GM19468 (cell line): ENCODE measurements around the gene B3GAT3.
"Not testable (repeated sequence)": the region's sequence is repeated elsewhere in the genome, so short reads cannot be mapped to it uniquely, and the experiment has no call there.

ENCODE experiments used
- ATAC-seq: cut with Tn5 transposase; IDR thresholded peaks from one replicate; pipeline ENCODE4 v1.9.1; 2021; ENCODE audit warnings: mild to moderate bottlenecking, moderate library complexity, moderate number of reproducible peaks; ENCODE audit not compliant: unreplicated experiment; ENCODE audit errors: extremely low read depth

B3GAT3 gene

GRCh38 chr11:62646825-62647608 lies 25.2 kb upstream of the B3GAT3 start:
- no peak for ATAC-seq

GRCh38 chr11:62645946-62646824 lies 24.4 kb upstream of the B3GAT3 start, which contains the start of gene GANAB:
GANAB (minus strand) TSS chr11:62646613; CDS start chr11:62646599, 14 bp downstream.
- no peak for ATAC-seq

DNA sequence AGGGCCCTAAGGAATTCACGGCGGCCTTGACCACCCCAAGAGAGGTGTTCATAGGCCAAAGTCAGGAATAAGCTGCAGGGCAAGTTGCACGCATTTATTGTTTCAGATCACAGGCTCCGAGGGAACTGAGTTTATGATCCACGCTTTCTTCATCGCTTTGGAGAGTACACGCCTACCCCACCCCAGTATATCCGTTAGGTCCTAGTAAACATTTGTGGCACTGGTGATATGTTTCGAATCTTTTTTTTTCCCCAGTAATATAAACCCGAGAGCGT lies 23.8 kb upstream of the B3GAT3 start:
- ATAC-seq = no peak

- no peak for ATAC-seq
These were observed 22.4 kb upstream of the B3GAT3 start for GRCh38 chr11:62644220-62644619.

DNA sequence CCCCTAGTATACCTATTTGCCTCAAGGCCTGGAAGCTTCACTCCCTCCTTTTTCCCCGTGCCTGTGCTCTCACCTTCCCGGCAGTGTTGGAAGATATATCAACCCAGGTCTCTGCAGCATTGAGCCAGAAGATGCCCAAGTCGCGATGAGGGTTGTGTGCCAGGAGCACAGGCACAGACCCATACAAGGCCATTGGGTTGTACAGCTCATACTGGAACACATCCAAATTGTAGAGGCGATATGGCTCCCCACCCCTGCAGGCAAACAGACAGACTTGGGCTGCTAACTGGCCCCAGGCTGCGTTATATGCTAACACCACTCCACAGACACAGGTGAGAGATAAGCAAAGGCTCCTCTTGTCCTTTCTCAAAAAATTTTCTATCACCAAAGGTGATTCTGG lies 10.7 kb upstream of the B3GAT3 start:
- no peak for ATAC-seq

DNA sequence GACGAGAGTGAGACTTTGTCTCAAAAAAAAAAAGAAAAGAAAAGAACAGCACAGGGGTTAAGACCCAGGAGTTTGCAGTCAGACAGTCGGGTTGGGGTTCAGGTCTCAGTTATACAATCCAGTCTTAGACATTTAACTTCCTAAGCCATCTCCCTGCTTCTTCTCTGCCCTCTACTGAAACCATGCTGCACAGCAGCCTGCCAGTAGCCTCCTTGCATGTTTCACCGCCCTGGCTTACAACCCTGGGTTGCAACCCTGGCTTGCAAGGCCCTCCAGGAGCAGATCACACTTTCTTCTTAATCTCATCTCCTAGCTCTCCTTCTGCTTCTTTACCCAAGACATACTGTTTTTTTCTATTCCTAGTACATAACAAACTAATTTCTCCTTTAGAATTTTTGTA lies 5.9 kb upstream of the B3GAT3 start:
- ATAC-seq = no peak

- no peak for ATAC-seq
These were observed 797 bp upstream of the B3GAT3 start for GRCh38 chr11:62622476-62623089.

GRCh38 chr11:62621027-62621566 lies 689 bp downstream of the B3GAT3 start:
- no peak for ATAC-seq

DNA sequence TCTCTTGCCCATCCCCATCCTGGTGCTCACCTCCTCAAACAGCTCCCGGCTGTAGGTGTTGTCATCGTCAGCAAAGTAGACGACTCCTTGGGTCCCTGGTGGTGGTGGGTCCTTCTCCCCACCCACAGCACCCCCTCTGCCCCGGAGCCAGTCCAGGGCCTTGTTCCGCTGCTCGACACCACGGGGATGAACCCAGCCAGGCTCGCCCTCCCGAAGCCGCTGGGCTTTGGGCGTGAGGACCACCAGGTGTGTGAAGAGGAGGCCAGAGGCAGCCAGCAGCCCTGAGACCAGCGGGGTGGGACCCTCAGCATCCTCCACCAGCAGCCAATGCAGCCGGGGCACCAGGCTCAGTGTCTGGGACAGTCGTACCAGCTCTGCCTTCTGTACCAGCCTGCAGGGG lies 4.8 kb downstream of the B3GAT3 start:
- not testable (repeated sequence) for ATAC-seq

DNA sequence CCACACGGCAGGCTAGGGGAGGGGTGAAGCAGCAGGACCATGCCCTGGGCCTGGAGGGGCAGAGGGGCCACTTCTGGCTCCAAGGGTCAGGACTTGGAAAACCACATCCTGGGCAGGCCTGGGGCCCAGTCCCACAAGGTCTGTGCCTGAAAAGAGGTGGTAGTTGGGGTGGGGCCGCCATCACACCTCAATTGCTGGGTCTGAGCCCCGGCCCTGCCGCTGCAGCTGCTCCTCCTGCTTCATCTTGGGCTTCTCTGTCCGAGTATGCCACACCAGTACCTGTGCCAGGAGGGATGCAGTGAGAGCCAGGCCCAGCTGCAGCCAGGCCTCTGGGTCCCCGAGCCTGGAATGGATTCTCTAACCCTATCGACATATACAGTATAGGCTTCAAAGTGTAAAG lies 6.3 kb downstream of the B3GAT3 start:
- no peak for ATAC-seq

GRCh38 chr11:62614275-62614674 lies 7.5 kb downstream of the B3GAT3 start:
- ATAC-seq = no peak

- ATAC-seq = no peak
These were observed 8.5 kb downstream of the B3GAT3 start for GRCh38 chr11:62613291-62613778.

GRCh38 chr11:62612366-62613290 lies 9.2 kb downstream of the B3GAT3 start, which contains the start of the genes EML3 and ROM1:
EML3 (minus strand) TSS chr11:62612775; CDS start chr11:62612457, 318 bp downstream.
ROM1 (plus strand) TSS chr11:62613257; CDS start chr11:62613282, 25 bp downstream.
- peak; percentile 41 for ATAC-seq

DNA sequence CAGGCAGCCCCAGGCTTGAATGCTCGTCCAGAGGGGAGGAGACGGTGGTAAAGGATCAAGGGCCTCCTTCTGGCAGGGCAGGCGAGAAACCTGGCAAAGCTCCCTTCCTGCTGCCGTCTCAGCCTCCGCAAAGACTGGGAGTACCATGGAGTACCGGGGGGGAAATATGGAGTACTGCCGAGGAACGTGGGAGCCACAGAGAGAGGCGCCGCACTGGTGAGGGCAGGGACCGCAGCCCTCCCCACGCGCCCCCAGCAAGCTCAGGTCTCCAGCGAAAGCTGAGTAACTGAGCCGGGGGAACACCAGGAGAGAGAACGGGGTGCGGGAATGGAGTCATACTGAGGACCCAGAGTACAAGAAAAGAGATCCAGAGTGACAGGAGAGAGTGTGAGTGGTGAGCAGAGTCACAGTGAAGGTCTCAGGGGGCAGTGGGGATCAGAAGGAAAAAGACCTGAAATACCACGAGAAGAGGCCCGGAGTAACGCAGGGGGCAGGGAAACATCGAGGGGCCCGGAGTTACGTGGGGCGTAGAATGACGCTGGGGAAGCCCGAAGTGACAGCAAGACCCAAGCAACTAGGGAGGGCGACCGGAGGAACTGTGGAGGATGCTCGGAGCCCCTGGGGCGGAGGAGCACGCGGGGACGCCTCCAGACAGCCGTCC lies 10.0 kb downstream of the B3GAT3 start:
- ATAC-seq = no peak

GRCh38 chr11:62610814-62611704 lies 10.7 kb downstream of the B3GAT3 start:
- ATAC-seq = no peak

DNA sequence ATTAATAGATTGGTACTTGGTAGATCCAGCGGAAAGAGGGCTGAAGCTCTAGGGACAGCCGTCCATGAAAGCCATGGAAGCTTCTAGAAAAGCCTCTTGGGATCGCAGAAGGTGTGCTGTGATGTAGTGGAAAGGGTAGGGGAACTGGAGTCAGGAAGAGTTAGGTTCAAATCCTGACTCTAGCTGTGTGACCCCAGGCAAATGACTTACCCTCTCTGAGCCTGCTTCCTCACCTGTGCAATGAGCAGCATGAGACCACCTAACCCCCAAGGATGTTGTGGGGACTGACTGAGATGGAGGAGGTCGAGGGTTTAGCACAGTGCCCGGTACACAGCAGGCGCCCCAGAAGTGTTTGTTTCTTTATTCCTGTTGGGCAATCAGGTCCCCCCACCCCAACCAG lies 11.4 kb downstream of the B3GAT3 start:
- no peak for ATAC-seq

GRCh38 chr11:62608776-62609175 lies 13.0 kb downstream of the B3GAT3 start:
- no peak for ATAC-seq

GRCh38 chr11:62607714-62608113 lies 14.1 kb downstream of the B3GAT3 start:
- no peak for ATAC-seq
